HEK293T (cell line): Measurements from ENCODE around the gene THSD1.

Experiments used
- ELF4 ChIP-seq: fragments of 450-650 bp; IDR thresholded peaks from 2 replicates; pipeline ENCODE4 v1.6.1; 2017; ENCODE audit warnings: antibody characterized with exemption
- FOXA1 ChIP-seq: fragments of 450-650 bp; IDR thresholded peaks from 2 replicates; pipeline ENCODE4 v1.6.1; 2016; ENCODE audit warnings: mild to moderate bottlenecking
- FOXK2 ChIP-seq: fragments of 450-650 bp; IDR thresholded peaks from 2 replicates; pipeline ENCODE4 v1.6.1; 2016; ENCODE audit warnings: mild to moderate bottlenecking
- NFRKB ChIP-seq: fragments of 450-650 bp; IDR thresholded peaks from 2 replicates; pipeline ENCODE4 v1.6.1; 2016; ENCODE audit warnings: mild to moderate bottlenecking, moderate library complexity
- SP1 ChIP-seq: fragments of 450-650 bp; IDR thresholded peaks from 2 replicates; pipeline ENCODE4 v1.6.1; 2017
- SUZ12 ChIP-seq: fragments of 450-650 bp; IDR thresholded peaks from 2 replicates; pipeline ENCODE4 v1.6.1; 2016; ENCODE audit warnings: mild to moderate bottlenecking

- TF ChIP-seq SUZ12 = no peak
- no peak for TF ChIP-seq ELF4
- no peak for TF ChIP-seq NFRKB
- TF ChIP-seq FOXK2 = no peak
- no peak for TF ChIP-seq FOXA1
- no peak for TF ChIP-seq SP1
Observed at GRCh38 chr13:52450793-52451116, 44.8 kb upstream of the THSD1 start.
